A172 (cell line): ENCODE results near the gene LARP1. TPM values are rescaled to one million over a fixed set of nuclear protein-coding genes. Genes with fewer than 3 reads are reported as not detected.
"Not testable (repeated sequence)": the region's sequence is repeated elsewhere in the genome, so short reads cannot be mapped to it uniquely, and the experiment has no call there.

Experiments
- DNase-seq: peaks from one replicate; pipeline ENCODE4 v3.0.0-alpha.2; 2015; ENCODE audit warnings: low spot score
- total RNA-seq: library from RNA; depleted of rRNA; stranded (reverse); fragments of >200 nt; shearing (Covaris generic); gene quantifications from 2 replicates; pipeline ENCODE4 v1.2.3, GENCODE V29; 2014

Gene LARP1
- total RNA-seq, 1 experiment from 2014 or later = 78.4 TPM

DNA sequence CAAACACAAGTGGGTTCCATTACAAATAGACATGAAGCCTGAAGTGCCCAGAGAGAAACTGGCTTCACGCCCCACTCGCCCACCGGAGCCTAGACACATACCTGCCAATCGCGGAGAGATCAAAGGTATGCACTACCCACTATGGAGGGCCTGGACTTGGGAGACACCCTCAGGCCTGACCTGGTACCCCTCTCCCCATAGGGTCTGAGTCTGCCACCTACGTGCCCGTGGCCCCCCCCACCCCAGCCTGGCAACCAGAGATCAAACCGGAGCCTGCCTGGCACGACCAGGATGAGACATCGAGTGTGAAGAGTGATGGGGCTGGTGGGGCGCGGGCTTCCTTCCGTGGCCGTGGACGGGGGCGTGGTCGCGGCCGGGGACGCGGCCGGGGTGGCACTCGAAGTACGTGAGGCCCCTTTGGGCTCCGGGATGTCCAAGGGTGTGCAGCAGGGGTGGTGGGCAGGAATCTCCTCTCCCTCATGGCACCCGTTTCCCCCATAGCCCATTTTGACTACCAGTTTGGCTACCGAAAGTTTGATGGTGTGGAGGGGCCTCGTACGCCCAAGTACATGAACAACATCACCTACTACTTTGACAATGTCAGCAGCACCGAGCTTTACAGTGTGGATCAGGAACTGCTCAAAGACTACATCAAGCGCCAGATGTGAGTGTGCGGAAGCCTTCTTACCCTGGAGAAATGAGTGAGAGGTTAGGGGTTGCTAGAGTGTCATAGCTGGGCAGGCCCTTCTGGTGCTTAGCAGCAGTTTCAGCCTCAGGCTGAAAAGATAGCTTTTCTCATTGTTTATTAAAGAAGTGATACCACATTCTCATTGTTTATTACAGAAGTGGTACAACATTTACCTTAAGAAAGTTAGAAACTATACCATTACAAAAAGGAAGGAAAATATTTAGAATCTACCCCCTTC lies 38.7 kb downstream of the LARP1 start:
- DNase-seq = peak; percentile 27

GRCh38 chr5:154794525-154795234 lies 39.5 kb downstream of the LARP1 start:
- peak; percentile 64 for DNase-seq

GRCh38 chr5:154795235-154795596 lies 40.0 kb downstream of the LARP1 start:
- no peak for DNase-seq

GRCh38 chr5:154797762-154798161 lies 42.6 kb downstream of the LARP1 start:
- DNase-seq = no peak

- no peak for DNase-seq
Observed at GRCh38 chr5:154800582-154800981, 45.4 kb downstream of the LARP1 start.

DNA sequence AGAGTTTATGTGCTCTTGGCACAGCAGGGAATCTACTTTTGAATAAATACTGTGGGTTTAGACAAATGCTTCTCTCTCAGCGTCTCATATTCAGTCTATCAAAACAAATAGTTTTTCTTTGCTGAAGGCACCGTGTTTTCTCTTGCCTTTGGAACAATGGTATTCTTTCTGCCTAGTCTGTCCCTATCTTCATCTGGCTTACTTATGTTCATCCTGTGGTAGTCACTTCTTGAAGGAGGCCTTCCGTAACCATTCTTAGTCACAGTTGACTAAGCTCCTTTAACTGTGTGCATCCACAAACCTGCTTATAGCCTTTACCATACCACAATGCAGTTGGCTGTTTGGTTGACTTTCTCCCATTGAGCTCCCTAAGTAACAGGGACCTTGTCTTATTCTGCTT lies 45.9 kb downstream of the LARP1 start:
- DNase-seq = no peak

- no peak for DNase-seq
Observed at GRCh38 chr5:154802050-154802449, 46.9 kb downstream of the LARP1 start.

DNA sequence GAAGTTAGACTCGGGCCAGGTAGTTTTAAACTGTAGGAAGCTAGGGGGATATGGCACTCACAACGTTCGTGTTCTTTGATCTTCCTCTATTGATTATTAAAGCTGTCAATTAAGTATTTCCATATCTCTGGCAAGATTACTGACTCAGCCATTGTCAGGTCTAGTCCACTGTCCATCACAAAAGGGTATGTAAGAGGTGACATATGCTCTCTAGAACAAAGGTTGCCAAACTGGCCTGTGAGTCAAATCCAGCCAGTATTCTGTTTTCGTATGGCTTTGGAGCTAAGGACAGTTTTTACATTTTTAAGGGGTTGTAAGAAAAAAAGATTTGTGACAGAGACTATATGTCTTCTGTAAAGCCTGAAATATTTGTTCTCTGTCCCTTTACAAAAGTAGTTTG lies 51.0 kb downstream of the LARP1 start:
- DNase-seq = no peak

GRCh38 chr5:154811239-154811638 lies 56.1 kb downstream of the LARP1 start:
- no peak for DNase-seq

GRCh38 chr5:154811653-154812465 lies 56.7 kb downstream of the LARP1 start:
- peak; percentile 62 for DNase-seq

- no peak for DNase-seq
Observed at GRCh38 chr5:154813158-154813557, 58.0 kb downstream of the LARP1 start.

DNA sequence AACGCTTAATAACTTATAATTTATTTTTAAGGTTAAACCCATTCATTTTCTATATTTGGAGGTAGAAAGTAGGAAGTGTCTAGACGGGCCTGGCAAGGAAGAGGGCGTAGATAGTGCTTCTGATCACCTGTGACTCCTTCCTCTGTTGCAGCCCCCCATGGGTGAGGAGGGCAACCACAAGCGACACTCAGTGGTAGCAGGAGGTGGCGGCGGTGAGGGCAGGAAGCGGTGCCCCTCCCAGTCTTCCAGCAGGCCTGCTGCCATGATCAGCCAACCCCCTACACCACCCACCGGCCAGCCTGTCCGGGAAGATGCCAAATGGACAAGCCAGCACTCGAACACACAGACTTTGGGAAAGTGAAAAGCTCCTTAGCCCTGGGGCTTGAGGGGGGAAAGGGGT lies 58.6 kb downstream of the LARP1 start:
- DNase-seq = no peak

DNA sequence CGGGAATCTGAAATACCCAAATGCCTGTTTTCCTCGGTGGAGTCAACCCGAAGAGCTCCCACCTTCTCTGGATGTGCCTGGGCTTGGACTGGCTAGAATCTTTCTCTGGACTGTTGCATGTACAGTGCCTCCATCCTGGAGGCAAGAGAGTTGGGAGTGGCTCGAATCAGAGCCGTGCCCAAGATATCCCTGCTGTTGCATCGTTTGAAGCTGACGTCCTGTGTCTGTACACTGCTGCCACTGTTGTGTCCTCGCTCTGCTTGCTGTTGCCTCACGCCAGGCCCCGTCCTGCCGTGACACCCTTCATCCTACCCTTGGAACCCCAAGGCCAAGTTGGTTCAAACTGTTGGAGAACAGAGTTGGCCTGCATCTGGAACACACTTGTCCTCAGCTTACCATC lies 59.8 kb downstream of the LARP1 start:
- DNase-seq = no peak

DNA sequence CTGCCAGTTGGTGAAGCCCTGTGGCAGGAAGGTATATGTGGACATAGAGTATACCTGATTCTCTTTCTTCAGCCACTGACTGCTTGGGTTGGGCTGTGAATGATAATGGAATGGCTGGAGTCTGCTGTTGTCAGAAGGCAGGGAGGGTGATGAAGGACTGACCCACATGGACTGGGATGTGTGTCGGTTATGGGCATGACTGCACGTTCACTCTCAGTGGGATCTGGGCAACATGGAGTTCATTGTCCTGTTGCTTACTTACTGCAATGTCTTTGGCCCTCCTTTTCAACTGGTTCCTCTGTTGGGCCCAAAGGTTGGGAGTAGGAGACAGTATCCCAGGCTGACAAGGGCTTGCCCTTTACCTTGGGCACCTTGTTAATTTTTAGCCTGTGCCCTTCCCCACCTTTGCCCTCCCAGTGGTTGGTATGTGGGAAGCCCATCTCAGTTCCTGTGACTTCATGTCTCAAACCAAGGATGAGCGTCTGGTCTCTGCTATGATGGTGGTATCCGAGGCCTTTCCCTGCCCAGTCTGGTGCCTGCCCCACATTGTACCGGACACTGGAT lies 60.6 kb downstream of the LARP1 start:
- no peak for DNase-seq

DNA sequence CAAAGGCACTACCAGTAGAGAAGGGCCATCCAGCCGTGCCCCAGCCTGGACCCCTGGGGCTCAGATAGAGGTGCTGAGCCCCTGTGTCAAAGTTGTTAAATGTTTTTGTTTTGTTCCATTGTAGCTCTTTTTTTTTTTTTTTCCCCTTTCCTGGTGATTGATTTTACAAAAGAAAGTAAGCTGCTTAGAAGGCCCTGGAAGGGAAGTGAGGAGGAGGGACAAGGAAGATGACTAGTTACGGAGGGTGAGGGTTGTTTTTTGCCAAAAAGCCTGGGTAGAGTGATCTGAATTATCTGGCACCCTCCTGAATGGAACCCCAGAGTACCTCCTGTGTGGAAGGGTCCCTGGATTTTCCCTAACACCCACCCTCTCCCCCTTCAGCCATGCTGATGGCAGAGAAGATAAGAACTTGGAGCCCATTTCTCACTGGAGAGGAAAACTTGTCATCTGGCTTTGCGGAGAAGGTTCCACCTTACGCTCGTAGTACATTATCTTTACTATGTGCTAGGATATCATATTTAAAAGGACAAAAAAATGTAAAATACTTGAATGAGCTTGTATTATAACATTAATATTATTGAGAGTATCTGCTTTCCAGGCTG lies 61.8 kb downstream of the LARP1 start:
- no peak for DNase-seq

DNA sequence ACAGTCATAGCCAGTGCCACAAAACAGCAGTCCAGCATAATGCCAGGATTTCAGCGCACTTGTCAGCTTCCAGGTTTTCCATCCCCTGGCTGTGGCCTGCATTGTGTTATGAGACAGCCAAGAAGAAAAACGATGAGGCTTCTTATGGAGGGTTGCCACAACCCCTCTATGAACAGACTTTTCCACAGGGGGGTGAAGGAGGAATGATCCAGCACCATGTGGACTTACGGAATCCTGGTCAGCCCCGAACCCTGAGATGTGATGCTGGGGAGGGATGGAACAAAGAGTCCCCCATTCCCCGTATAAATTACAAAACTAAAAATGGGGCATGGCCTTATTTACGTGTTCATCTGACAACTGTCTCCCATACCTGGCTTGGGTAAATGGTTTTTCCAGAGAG lies 62.6 kb downstream of the LARP1 start:
- DNase-seq = no peak

GRCh38 chr5:154818471-154819116 lies 63.4 kb downstream of the LARP1 start:
- no peak for DNase-seq

DNA sequence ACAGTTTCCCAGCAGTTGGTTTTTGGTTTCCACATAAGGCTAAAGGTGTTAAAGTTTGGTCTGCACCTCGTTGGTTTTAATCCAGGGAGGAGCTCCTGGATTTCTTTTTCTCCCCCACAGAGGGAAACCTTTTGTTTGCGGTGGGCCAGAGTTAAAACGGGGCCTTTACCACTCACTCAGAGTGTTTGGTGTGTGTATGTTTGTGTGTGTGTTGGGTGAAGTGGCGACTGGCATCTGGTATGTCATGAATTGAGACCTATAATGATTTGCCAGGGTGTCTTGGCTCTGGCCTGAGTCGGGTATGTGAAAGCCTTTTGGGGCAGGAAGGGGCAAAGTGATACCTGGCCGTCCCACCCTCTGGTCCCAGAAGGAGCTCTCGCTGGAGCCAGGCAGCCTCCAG lies 64.4 kb downstream of the LARP1 start:
- DNase-seq = no peak

DNA sequence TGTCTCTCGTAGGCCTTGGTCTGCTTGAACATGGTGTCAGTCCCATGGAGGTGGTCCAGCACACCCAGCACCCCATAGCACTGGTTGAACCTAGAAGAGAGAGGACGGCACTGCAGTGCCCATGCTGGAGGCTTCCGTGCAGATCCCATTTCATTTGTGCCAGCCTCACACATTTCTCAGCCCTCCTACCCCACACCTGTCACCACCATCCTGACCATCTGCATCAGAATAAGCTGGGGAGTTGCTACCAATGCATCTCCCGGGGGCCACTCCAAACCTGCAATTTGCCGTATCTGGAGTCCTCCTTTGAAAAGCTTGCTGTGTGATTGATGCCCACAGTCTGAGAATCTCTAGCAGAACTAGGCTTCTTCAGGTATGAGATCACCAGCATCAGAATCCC lies 65.2 kb downstream of the LARP1 start:
- no peak for DNase-seq

DNA sequence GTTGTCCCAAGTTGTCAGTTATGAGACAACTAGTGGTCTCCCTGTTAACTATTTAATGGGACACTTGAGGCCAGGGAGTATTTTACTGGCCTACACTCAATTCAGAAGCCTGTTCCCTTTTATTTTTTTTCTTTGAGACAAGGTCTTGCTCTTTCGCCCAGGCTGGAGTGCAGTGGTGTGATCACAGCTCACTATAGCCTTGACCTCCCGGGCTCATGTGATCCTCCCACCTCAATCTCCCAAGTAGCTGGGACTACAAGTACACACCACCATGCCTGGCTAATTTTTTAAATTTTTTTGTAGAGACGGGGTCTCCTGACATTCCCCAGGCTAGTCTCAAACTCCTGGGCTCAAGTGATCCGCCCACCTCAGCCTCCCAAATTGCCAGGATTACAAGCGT lies 67.7 kb downstream of the LARP1 start:
- DNase-seq = not testable (repeated sequence)

DNA sequence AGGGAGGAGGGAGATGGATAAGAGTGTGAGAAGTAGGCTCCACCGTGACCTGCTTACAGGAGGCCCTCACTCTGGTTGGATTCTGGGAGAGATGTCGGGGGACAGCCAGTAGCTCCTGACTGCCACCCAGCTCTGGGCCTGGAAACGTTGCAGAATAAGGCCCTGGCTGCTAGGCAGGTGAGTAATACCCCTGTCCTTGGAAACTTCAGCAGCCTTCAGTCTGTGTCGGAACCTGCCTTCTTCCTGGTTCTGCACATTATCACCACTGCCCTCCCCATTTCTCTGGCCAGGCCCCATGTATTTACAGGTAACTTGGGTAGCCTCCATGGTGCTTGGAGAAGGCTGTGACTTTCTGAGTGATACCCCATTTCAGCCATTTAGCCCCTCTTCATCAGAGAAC lies 68.4 kb downstream of the LARP1 start:
- no peak for DNase-seq
